Endothelial cell (in vitro differentiated cells): Measurements from ENCODE around the gene KLRC3. TPM values are rescaled to one million over a fixed set of nuclear protein-coding genes. Genes with fewer than 3 reads are reported as not detected.
"Not testable (repeated sequence)": the region's sequence is repeated elsewhere in the genome, so short reads cannot be mapped to it uniquely, and the experiment has no call there.

Experiments
- DNase-seq: peaks from one replicate; pipeline ENCODE4 v3.0.0; 2021; ENCODE audit warnings: low spot score
- H3K27ac Mint-ChIP-seq: one replicate; pipeline ENCODE4 v1.8.0; 2021; ENCODE audit warnings: mixed read lengths, inconsistent platforms; ENCODE audit not compliant: unreplicated experiment
- H3K27me3 Mint-ChIP-seq: one replicate; pipeline ENCODE4 v1.8.0; 2021; ENCODE audit warnings: mild to moderate bottlenecking, moderate library complexity, mixed read lengths, inconsistent platforms; ENCODE audit not compliant: unreplicated experiment
- H3K36me3 Mint-ChIP-seq: one replicate; pipeline ENCODE4 v1.8.0; 2021; ENCODE audit warnings: mild to moderate bottlenecking, low read depth, mixed read lengths, inconsistent platforms; ENCODE audit not compliant: unreplicated experiment
- H3K4me1 Mint-ChIP-seq: one replicate; pipeline ENCODE4 v1.8.0; 2021; ENCODE audit warnings: mild to moderate bottlenecking, mixed read lengths, inconsistent platforms; ENCODE audit not compliant: unreplicated experiment
- H3K4me3 Mint-ChIP-seq: one replicate; pipeline ENCODE4 v1.8.0; 2021; ENCODE audit warnings: mild to moderate bottlenecking, mixed read lengths, inconsistent platforms; ENCODE audit not compliant: unreplicated experiment
- H3K9me3 Mint-ChIP-seq: one replicate; pipeline ENCODE4 v1.8.0; 2021; ENCODE audit warnings: mixed read lengths, inconsistent platforms; ENCODE audit not compliant: unreplicated experiment
- long read RNA-seq: library from polyadenylated mRNA; unstranded; transcript quantifications from one replicate; pipeline ENCODE4 v2.0.0, GENCODE V29; 2020; ENCODE audit not compliant: unreplicated experiment
- total RNA-seq: library from RNA; stranded (reverse); fragmentation: NEBNext Ultra II Directional; extraction: Animal tissue kit (Norgen Biotek cat#: 25700); gene quantifications from one replicate; pipeline ENCODE4 v1.2.1, GENCODE V29; 2021; ENCODE audit not compliant: unreplicated experiment
- TF ChIP-seq, protein P1 (sequence below): fragments of 200-600 bp; sonication (generic); IDR thresholded peaks from one replicate; pipeline ENCODE4 v1.5.0; 2021; ENCODE audit warnings: antibody characterized with exemption; ENCODE audit not compliant: unreplicated experiment

The KLRC3 gene
- total RNA-seq, result not detected
- long read RNA-seq, result 0 reads

DNA sequence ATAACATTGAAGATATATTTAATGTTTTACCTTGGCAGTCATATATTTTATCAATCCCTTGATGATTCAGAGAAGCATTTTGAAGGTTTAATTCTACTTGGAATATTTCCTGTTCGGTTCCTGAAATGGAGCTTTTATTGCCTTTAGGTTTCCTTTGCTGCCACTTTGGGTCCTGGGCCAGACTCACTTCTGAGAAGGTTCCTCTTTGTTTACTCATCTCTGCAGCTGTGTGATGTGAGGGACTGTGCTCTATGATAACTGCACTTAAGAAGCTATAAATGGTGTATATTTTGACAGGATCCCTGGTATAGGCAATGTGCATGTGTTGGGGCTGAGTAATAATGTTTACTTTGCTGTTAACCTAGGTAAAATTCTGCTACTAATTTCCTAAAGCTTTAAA lies at the start of gene KLRC3:
Gene KLRC3, minus strand, starts transcription at position 262 of the 400 bp plus-strand sequence. Its CDS starts 45 bp downstream, at position 217.
- not testable (repeated sequence) for DNase-seq, H3K4me3 Mint-ChIP-seq, H3K4me1 Mint-ChIP-seq, H3K27ac Mint-ChIP-seq, H3K36me3 Mint-ChIP-seq, H3K27me3 Mint-ChIP-seq, H3K9me3 Mint-ChIP-seq

DNA sequence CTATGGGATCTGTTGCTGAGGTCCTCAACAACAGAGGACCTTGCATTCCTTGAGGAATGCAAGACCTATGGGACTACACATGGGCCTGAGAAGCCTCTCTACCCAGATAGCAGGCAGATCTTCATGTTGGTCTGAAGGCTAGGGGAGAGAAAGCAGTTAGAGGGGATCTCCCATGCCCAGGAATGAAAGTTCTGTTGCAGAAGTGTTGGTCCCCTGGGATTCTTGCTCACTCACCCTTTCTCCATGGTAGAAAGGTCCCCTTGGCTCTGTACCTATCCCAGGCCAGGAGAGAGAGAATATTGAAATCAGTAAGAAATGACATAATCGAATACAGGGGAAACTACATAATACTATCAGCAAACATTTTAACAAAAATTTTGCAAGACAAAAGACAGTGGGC lies 49.3 kb upstream of the KLRC3 start:
- H3K9me3 Mint-ChIP-seq, result no peaks in the 10 kb centered on the region
- no peak overlapping the region for H3K4me3 Mint-ChIP-seq
- TF ChIP-seq, protein P1, sequence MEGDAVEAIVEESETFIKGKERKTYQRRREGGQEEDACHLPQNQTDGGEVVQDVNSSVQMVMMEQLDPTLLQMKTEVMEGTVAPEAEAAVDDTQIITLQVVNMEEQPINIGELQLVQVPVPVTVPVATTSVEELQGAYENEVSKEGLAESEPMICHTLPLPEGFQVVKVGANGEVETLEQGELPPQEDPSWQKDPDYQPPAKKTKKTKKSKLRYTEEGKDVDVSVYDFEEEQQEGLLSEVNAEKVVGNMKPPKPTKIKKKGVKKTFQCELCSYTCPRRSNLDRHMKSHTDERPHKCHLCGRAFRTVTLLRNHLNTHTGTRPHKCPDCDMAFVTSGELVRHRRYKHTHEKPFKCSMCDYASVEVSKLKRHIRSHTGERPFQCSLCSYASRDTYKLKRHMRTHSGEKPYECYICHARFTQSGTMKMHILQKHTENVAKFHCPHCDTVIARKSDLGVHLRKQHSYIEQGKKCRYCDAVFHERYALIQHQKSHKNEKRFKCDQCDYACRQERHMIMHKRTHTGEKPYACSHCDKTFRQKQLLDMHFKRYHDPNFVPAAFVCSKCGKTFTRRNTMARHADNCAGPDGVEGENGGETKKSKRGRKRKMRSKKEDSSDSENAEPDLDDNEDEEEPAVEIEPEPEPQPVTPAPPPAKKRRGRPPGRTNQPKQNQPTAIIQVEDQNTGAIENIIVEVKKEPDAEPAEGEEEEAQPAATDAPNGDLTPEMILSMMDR, result no peak
- H3K27me3 Mint-ChIP-seq, result no peaks in the 10 kb centered on the region
- DNase-seq, result no peak
- no peak overlapping the region for H3K27ac Mint-ChIP-seq
- H3K4me1 Mint-ChIP-seq, result no peaks in the 10 kb centered on the region
- no peaks in the 10 kb centered on the region for H3K36me3 Mint-ChIP-seq

DNA sequence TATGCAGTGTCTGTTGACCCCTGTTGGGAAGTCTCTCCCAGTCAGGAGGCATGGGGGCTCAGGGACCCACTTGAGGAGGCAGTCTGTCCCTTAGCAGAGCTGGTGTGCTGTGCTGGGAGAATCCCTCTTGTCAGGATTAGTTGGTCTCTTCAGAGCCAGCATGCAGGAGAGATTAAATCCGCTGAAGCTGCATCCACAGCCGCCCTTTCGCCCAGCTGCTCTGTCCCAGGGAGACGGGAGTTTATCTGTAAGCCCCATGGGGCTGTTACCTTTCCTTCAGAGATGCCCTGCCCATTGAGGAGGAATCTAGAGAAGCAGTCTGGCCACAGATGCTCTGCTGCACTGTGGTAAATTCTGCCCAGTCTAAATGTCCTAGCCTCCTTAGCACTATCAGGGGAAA lies 45.9 kb upstream of the KLRC3 start:
- TF ChIP-seq, protein P1, result no peak
- Mint-ChIP-seq H3K4me1 (no peaks in the 10 kb centered on the region), H3K36me3 (no peaks in the 10 kb centered on the region), H3K9me3 (no peaks in the 10 kb centered on the region), H3K4me3 (no peak overlapping the region), H3K27me3 (no peaks in the 10 kb centered on the region), H3K27ac (no peak overlapping the region)
- no peak for DNase-seq

DNA sequence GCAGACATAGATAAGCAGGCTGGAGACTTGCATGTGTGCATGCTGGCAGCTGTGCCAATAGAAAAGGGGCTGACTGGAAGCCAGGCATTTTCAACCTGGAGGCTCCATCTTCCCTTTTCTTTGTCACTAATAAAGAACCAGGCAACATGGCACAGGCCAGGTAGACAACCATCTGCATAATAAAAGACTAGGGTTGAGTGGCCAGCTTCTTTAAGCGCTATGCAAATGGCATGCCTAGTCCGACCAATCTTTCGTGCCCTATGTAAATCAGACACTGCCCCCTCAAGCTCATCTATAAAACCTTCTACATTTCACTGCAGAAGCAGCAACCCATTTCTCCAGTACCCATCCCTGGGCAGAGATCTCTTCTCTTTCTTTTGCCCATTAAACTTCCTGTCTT lies 37.4 kb upstream of the KLRC3 start:
- H3K27me3 Mint-ChIP-seq, result no peaks in the 10 kb centered on the region
- DNase-seq, result no peak
- TF ChIP-seq, protein P1, result no peak
- H3K27ac Mint-ChIP-seq, result no peak overlapping the region
- H3K36me3 Mint-ChIP-seq, result no peaks in the 10 kb centered on the region
- H3K4me1 Mint-ChIP-seq, result no peaks in the 10 kb centered on the region
- no peaks in the 10 kb centered on the region for H3K9me3 Mint-ChIP-seq
- H3K4me3 Mint-ChIP-seq, result no peak overlapping the region

DNA sequence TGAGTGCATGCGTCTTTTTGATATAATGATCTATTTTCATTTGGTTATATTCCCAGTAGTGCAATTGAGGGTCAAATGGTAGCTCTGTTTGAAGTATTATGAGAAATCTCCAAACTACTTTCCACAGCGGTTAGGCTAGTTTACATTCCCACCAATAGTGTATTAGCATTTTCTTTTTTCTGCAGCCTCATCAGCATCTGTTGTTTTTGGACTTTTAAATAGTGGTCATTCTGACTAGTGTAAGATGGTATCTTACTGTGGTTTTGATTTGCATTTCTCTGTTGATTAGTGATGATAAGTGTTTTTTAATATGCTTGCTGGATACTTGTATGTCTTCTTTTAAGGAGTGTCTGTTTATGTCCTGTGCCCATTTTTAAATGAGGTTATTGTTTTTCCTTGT lies 36.5 kb upstream of the KLRC3 start:
- TF ChIP-seq, protein P1, result no peak
- Mint-ChIP-seq H3K9me3 (no peaks in the 10 kb centered on the region), H3K27ac (no peak overlapping the region), H3K4me3 (no peak overlapping the region), H3K36me3 (no peaks in the 10 kb centered on the region), H3K27me3 (no peaks in the 10 kb centered on the region), H3K4me1 (no peaks in the 10 kb centered on the region)
- DNase-seq, result no peak

DNA sequence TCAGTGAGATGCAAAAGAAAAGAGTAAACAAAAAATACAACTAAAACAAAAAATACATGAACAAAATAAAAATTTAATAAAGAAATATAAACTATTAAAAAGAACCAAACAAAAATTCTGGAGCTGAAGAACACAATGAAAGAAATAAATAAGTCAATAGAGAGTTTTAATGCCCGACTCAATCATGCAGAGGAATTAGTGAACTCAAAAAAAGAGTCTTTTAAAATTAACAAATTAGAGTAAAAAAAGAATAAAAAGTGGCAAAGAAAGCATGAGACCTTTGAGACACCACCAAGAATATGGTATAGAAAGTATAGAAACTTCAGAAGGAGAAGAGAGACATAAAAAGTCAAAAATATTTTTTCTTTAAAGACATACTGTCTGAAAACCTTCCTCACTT lies 35.4 kb upstream of the KLRC3 start:
- Mint-ChIP-seq H3K36me3 (no peaks in the 10 kb centered on the region), H3K4me1 (no peaks in the 10 kb centered on the region), H3K27ac (no peak overlapping the region), H3K4me3 (no peak overlapping the region), H3K9me3 (no peaks in the 10 kb centered on the region), H3K27me3 (no peaks in the 10 kb centered on the region)
- TF ChIP-seq, protein P1, result no peak
- DNase-seq, result no peak
